ENCODE data around the gene ALDH2. TPM values are rescaled to one million over a fixed set of nuclear protein-coding genes. Genes with fewer than 3 reads are reported as not detected.

The ALDH2 gene
- polyA plus RNA-seq, 1 donor (not counting 4 experiments of a cell fraction or from before 2014, with no cell fraction given) = 33.8 TPM

DNA sequence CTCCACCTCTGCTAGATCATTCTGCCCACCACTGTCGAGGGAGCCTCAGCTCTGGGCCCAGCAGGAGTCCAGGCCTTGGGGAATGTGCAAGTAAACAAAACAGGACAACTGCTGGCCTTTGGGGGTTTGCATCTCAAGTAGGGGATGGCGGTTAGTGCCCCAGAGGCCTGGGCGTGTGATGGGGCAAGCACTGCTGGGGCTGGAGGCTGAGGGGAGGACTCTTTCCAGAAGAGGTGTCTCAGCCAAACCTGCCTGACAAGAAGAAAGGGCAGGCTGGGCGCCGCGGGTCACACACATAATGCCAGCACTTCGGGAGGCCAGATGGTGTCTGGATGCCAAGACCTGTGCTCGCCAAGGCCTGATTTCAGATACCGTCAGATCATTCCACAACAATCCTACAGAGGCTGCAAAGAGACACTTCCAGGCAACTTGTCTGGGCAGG, 8.6 kb upstream of the ALDH2 start:
- H3K4me2 ChIP-seq (ENCODE audit: control insufficient read depth, extremely low read depth, insufficient read depth, low read depth, low read length) = peak overlapping the region; percentile 70
- TF ChIP-seq, protein P1, sequence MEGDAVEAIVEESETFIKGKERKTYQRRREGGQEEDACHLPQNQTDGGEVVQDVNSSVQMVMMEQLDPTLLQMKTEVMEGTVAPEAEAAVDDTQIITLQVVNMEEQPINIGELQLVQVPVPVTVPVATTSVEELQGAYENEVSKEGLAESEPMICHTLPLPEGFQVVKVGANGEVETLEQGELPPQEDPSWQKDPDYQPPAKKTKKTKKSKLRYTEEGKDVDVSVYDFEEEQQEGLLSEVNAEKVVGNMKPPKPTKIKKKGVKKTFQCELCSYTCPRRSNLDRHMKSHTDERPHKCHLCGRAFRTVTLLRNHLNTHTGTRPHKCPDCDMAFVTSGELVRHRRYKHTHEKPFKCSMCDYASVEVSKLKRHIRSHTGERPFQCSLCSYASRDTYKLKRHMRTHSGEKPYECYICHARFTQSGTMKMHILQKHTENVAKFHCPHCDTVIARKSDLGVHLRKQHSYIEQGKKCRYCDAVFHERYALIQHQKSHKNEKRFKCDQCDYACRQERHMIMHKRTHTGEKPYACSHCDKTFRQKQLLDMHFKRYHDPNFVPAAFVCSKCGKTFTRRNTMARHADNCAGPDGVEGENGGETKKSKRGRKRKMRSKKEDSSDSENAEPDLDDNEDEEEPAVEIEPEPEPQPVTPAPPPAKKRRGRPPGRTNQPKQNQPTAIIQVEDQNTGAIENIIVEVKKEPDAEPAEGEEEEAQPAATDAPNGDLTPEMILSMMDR (optimal IDR thresholded peaks at IDR 0.05 in 1 of 3, IDR thresholded peaks at IDR 0.05 in 1 of 3, conservative IDR thresholded peaks at IDR 0.05 in 1 of 3; ENCODE audit: extremely low read depth in 1 of 3, insufficient read depth in 2 of 3, low read length in 3 of 3) = no peak
- peak overlapping the region; percentile 43 for H3K27ac ChIP-seq (ENCODE audit: control insufficient read depth, insufficient read depth, low read length)
- no peaks in the 10 kb centered on the region for H3K9me3 ChIP-seq (ENCODE audit: control insufficient read depth, low read depth, low read length)
- peak overlapping the region; percentile 58 for H3K9ac ChIP-seq (ENCODE audit: control insufficient read depth, extremely low read depth, insufficient read depth, low read length)
- H3K4me1 ChIP-seq (ENCODE audit: control insufficient read depth, extremely low read depth, insufficient read depth, low read length) = peaks cover 15% of the 10 kb centered on the region
- DNase-seq (ENCODE audit: low read depth, low spot score) (no peak), FAIRE-seq (peak; percentile 86)
- H2AFZ ChIP-seq (ENCODE audit: control insufficient read depth, low read length) = peak overlapping the region; percentile 84
- H3K79me2 ChIP-seq (ENCODE audit: control insufficient read depth, insufficient read depth, low read length) = no peaks in the 10 kb centered on the region
- H4K20me1 ChIP-seq (ENCODE audit: control insufficient read depth, extremely low read depth, insufficient read depth, low read length) = no peaks in the 10 kb centered on the region
- peak overlapping the region in 2 of 3 experiments; percentile 20 to 29 for H3K4me3 ChIP-seq (ENCODE audit: control insufficient read depth in 2 of 3, extremely low read depth in 1 of 3, insufficient read depth in 2 of 3, low read depth in 1 of 3, low read length in 3 of 3)
- no peaks in the 10 kb centered on the region for H3K36me3 ChIP-seq (ENCODE audit: control insufficient read depth in 2 of 2, extremely low read depth in 1 of 2, insufficient read depth in 2 of 2, low read length in 2 of 2)
- peaks cover 2% of the 10 kb centered on the region for H3K9me1 ChIP-seq (ENCODE audit: control insufficient read depth, extremely low read depth, insufficient read depth, low read length)
- no peaks in the 10 kb centered on the region for H3K27me3 ChIP-seq (ENCODE audit: control insufficient read depth, extremely low read depth, insufficient read depth, low read length)
- dilution Hi-C loops (cut with MboI; ENCODE audit: extremely low pct_ligation_motif_present, low sequenced_read_pairs) = no loop called here

GRCh38 chr12:111759271-111759670, 7.5 kb upstream of the ALDH2 start:
- no peaks in the 10 kb centered on the region for H3K27me3 ChIP-seq (ENCODE audit: control insufficient read depth, extremely low read depth, insufficient read depth, low read length)

More at GRCh38 chr12:111759271-111759670, 7.5 kb upstream of the ALDH2 start:
- DNase-seq (ENCODE audit: low read depth, low spot score) (no peak), FAIRE-seq (no peak)
- Histone ChIP-seq H3K4me2 (ENCODE audit: control insufficient read depth, extremely low read depth, insufficient read depth, low read depth, low read length) (no peak overlapping the region), H3K4me3 (ENCODE audit: control insufficient read depth in 2 of 3, extremely low read depth in 1 of 3, insufficient read depth in 2 of 3, low read depth in 1 of 3, low read length in 3 of 3) (no peak overlapping the region), H4K20me1 (ENCODE audit: control insufficient read depth, extremely low read depth, insufficient read depth, low read length) (no peaks in the 10 kb centered on the region), H3K4me1 (ENCODE audit: control insufficient read depth, extremely low read depth, insufficient read depth, low read length) (peaks cover 15% of the 10 kb centered on the region), H3K9me3 (ENCODE audit: control insufficient read depth, low read depth, low read length) (no peaks in the 10 kb centered on the region), H3K9me1 (ENCODE audit: control insufficient read depth, extremely low read depth, insufficient read depth, low read length) (peaks cover 2% of the 10 kb centered on the region), H2AFZ (ENCODE audit: control insufficient read depth, low read length) (no peak overlapping the region), H3K36me3 (ENCODE audit: control insufficient read depth in 2 of 2, extremely low read depth in 1 of 2, insufficient read depth in 2 of 2, low read length in 2 of 2) (no peaks in the 10 kb centered on the region), H3K9ac (ENCODE audit: control insufficient read depth, extremely low read depth, insufficient read depth, low read length) (no peak overlapping the region), H3K27ac (ENCODE audit: control insufficient read depth, insufficient read depth, low read length) (no peak overlapping the region), H3K79me2 (ENCODE audit: control insufficient read depth, insufficient read depth, low read length) (no peaks in the 10 kb centered on the region)
- dilution Hi-C loops (cut with MboI; ENCODE audit: extremely low pct_ligation_motif_present, low sequenced_read_pairs) = no loop called here
- TF ChIP-seq EZH2 (IDR thresholded peaks at IDR 0.05; ENCODE audit: low read length) = no peak
- TF ChIP-seq, protein P1 (optimal IDR thresholded peaks at IDR 0.05 in 1 of 3, IDR thresholded peaks at IDR 0.05 in 1 of 3, conservative IDR thresholded peaks at IDR 0.05 in 1 of 3; ENCODE audit: extremely low read depth in 1 of 3, insufficient read depth in 2 of 3, low read length in 3 of 3) = no peak

Measured in keratinocyte (primary cell).